DMS53 (cell line): ENCODE measurements around the gene CDK5RAP2.
A peak's percentile ranks its signal among the peaks of the same experiment; 100 is the strongest.

Experiments used
- DNase-seq: peaks from one replicate; lab custom pipeline; 2025; lab: John Stamatoyannopoulos, UW

CDK5RAP2 gene

GRCh38 chr9:120399940-120400339, 180.0 kb downstream of the CDK5RAP2 start:
- no peak for DNase-seq

DNA sequence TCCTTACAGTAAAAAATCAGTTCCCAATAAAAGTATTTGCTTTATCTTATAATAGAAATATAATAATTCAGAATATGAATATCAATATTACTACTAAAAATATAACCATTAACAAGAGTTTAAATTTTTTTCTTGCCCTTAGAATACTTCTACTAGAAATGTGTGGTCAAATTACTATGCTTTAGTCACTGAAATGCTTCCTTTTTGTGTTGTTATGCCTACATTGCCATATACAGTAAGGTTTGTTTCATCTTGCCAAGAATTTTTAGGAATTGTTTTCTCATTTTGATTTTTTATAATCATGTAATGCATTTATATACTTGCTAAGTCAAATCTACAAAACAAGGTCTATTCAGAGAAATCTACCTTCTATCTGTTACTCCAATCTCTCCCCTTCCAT, 181.7 kb downstream of the CDK5RAP2 start:
- DNase-seq, result no peak

GRCh38 chr9:120397453-120397852, 182.5 kb downstream of the CDK5RAP2 start:
- DNase-seq, result no peak

- DNase-seq, result no peak
Measured at GRCh38 chr9:120396931-120397330, 183.0 kb downstream of the CDK5RAP2 start.

GRCh38 chr9:120396418-120396817, 183.5 kb downstream of the CDK5RAP2 start:
- DNase-seq, result no peak

GRCh38 chr9:120395376-120395775, 184.6 kb downstream of the CDK5RAP2 start:
- no peak for DNase-seq

- DNase-seq, result peak; percentile 34
Measured at GRCh38 chr9:120394058-120394669, 185.8 kb downstream of the CDK5RAP2 start.

DNA sequence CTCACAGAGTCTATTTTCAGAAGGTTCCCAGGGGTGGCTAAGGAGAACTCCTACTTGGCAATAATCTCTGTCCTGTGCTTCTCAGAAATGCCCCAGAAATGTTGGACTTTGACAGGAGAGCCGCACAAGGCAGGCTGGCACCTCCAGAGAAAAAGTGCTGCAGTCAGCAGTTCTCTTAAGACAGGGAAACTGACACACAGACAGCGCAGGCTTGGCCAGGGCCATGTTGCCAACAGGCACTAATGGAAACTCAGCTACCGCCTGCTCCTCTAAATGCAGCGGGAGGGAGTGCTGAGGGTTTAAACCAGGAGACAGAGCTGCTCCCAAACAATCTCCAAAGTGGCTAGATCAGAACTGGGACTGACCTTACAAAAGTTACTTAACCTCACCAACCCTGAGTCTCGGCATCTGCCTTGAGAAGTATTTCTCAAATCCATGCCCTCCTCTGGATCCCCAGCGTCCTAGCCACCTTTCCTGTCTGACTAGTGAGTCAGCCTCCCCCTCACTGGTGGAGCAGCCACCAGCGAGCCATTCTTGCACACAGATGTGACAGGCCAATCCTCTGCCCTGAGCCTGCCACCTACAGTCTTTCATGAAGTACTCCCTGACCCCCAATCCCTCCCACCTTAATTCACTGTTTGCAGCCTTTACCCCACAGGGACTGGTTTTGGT, 186.4 kb downstream of the CDK5RAP2 start:
- DNase-seq, result no peak

DNA sequence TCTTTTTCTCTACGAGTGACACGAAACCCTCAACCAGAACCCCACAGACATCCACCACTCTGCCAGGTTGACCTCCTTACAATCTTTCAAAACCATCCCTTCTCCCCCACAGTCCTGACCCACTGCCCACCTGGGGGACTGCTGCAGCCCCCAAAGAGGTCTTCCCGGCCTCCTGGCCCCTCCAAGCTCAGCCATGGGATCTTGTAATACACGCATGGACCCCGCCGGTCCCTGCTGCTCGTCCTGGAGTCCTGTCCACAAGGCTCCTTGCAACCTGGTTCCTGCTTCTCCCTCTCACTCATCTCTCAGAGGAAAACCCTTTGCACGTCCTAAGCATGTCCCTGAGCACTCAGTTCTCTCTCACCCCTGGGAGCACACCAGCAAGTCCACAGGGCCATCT, 187.3 kb downstream of the CDK5RAP2 start:
- no peak for DNase-seq

DNA sequence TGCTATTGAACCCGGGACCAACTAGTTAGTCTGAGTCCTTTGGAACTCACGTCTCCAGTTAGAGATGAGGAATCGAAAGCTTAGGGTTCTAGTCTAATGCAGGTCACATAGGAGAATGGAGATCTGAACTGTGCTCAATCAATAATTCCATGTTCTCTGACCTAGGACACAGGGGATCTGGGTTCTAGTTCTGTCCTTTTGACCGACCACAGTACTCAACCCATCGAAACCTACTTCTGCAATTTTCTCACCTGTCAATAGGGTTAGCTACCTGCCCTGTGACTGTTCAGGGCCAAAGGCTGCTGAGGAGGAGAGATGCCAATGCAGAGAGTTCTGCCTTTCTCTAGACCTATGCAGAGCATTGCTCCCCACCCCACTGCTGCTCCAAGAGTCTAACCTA, 187.7 kb downstream of the CDK5RAP2 start:
- no peak for DNase-seq

GRCh38 chr9:120391691-120392090, 188.3 kb downstream of the CDK5RAP2 start:
- no peak for DNase-seq

- DNase-seq, result no peak
Measured at GRCh38 chr9:120390637-120391190, 189.3 kb downstream of the CDK5RAP2 start.

DNA sequence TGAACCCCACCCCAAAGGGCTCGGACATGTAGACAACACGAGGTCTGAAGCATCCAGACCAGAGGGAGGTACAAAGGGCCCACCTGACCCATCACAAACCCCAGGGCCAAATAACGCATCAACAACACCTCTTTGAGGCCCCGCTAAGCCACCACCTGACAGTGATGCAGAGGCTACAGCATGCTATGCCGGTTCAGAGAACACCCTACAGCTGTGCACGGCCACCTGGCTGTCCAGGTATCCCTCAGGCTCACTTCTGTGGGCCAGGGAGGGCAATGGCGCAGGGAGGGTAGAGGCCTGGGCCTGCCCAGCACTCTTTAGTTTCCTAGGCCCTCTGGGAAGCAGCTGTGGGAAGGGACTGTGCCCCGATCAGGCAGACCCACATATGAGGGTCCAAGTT, 190.1 kb downstream of the CDK5RAP2 start:
- peak; percentile 29 for DNase-seq

- peak; percentile 47 for DNase-seq
Measured at GRCh38 chr9:120389300-120389699, 190.7 kb downstream of the CDK5RAP2 start.

DNA sequence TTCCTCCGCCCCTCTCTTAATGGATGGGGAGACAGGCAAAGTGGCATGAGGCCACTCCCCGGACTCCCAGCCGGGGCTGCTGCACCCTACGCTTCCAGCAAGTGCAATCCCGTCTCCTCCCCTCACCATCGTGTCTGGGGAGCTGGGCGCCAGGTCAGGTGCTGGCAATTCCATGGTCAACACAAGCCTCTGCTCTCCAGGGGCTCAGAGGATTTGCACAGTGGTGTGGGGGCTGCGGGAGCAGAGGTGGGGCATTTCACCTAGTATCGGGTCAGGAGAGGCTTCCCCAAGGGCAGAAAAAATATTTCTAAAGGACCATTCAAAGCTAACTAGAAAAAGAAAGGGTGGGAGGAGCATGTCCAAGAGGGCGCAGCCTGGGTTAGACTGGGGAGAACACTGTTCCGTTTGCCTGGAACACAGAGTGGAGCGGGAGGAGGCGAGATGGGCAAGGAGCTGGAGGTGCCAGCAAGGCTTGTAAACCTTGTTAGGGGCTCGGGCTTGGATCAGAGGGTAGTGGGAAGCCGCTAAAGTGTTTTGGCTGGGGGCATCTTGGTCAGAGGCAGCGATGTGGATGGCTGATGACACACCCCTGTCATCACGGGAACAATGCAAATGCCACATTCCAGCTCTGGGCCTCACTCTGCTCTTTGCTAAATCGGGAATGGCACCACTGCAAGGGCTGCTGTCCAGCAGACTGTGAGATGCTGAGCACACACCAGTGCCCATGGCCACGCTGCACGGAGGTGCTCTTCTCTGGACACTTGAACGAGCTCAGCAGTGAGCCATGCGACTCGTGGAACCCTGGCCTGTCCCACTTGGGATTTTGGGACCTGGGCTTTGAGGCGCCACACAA, 191.7 kb downstream of the CDK5RAP2 start:
- DNase-seq, result peak; percentile 87

GRCh38 chr9:120387257-120388002, 192.5 kb downstream of the CDK5RAP2 start:
- DNase-seq, result peak; percentile 99

- peak; percentile 94 for DNase-seq
Measured at GRCh38 chr9:120386390-120387131, 193.4 kb downstream of the CDK5RAP2 start.

GRCh38 chr9:120385606-120386389, 194.2 kb downstream of the CDK5RAP2 start:
- DNase-seq, result no peak

DNA sequence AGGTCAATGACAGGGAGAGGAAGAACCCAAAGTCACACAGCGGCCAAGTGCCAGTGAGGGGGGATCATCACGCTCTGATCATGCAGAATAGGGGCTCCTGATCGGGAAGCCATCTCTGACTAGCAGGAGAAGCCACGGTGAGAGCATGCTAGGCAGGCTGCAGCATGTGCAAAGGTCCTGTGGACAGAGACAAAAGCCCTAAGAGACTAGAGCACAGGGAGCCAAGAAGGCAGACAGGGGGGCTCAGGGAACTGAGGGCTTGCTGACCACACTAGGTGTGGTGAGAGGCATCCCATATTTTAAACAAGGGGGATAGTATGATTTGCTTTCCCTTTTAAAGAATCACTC, 195.1 kb downstream of the CDK5RAP2 start:
- DNase-seq, result no peak
